NCI-H446 (cell line): ENCODE measurements around the gene PPFIBP1.
"Not testable (repeated sequence)": the region's sequence is repeated elsewhere in the genome, so short reads cannot be mapped to it uniquely, and the experiment has no call there.

Source experiments
- DNase-seq, 2 experiments: peaks; one replicate each; lab custom pipeline; 2025; lab: John Stamatoyannopoulos, UW

The PPFIBP1 gene

DNA sequence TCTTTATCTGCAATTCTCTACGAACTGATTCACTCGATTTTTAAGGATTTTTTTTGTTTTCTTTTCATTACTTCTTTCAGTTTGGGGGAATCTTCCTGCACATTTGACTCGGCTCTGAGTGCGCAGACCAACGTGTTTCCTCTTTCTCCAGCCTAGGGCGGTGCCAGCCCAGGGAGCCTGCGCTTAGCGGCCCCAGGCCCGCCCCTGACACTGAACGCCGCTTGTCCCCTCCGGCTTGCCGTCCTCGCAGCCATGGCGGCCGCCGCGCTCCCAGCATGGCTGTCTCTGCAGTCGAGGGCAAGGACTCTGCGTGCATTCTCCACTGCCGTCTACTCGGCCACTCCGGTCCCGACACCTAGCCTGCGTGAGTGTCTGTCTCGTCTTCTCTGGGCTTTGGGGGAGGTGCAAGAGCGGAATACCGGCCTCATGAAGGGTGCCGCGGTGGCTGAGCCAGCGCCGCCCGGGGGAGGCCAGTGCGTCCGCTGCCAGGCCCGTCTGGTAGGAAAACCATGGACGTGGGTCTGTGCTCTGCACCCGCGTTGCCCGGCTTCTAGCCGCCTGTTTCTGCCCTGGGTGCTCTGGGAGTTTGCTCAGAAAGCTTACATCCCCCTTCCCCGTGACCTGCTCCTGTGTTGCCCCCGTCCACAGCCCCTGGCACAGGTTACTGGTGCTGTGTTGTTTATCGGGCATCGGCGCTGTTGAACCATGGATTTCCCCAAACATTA lies 186.7 kb downstream of the PPFIBP1 start, which contains the start of gene MRPS35:
Gene MRPS35 (plus strand): TSS at position 241 of the 725 bp plus-strand sequence. CDS start 12 bp downstream, at position 253.
- DNase-seq = peak; percentile 61 to 87

DNA sequence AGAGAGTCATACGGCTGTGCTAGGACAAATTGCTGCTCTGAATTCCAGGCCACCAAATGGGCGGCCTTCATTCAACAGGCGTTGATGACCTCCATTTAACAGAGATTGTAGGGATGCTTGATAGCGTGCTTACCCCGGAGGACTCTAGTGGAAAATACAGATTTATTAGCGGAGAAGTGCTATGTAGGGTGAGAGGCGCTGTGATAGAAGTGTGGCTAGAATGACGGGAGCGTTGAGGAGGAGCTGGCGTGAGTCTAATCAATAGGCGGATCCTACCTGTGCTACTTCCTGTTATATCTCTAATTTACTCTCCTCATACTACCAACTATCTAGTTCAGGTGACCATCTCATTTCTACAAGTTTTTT lies 187.3 kb downstream of the PPFIBP1 start:
- DNase-seq = no peak

DNA sequence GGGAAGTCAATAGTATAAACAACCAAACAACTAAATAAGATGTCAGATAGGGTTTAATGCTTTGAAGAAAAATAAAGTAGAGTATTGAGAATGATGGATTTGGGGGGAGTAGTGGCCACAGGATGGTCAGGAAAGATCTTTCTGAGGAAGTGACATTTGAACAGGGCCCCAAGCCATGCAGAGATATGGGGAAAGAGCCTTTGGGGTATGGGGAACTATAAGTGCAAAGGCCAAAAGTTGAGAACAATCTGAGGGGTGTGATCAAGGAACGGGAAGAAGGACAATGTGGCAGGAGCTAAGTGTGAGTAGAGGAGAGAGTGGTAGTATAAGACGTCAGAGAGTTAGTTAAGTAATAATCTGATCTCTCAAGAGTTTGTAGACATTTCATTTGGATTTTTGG lies 188.0 kb downstream of the PPFIBP1 start:
- DNase-seq = no peak

DNA sequence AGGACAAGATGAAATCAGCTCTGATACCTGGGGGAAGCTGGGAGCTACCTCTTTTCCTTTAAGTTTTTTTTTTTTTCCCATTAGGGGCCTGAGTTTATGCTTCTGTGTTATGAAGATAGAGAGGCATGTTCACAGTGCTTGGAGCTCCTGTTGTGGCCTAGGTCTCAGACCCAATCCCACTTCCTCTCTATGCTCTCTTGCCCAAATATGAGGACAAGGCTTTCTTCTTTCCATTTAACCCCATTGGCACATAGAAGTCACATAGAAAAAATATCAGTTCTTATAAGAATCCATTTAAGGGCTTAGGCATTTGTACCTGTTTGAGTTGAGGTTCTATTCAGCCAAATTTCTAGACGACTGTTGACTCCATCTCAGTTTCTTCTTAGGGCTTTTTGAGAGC lies 199.2 kb downstream of the PPFIBP1 start:
- DNase-seq = no peak

DNA sequence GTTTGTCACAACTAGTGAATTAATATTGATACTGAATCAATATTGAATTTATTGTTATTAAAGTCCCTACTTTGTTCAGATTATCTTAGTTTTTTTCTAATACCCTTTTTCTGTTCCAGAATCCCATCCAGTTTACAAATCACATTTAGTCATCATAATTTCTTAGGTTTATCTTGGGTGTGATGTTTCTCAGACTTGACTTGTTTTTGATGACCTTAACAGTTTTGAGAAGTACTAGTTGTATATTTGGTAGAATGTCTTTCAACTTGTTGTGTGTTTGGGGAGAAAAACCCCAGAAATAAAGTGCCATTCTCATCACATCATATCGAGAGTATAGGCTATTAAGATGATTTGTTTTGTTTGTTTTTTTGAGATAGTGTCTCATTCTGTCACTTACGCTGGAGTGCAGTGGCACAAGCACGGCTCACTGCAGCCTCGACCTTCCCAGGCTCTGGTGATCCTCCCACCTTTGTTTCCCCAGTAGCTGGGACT lies 206.1 kb downstream of the PPFIBP1 start:
- no peak for DNase-seq

DNA sequence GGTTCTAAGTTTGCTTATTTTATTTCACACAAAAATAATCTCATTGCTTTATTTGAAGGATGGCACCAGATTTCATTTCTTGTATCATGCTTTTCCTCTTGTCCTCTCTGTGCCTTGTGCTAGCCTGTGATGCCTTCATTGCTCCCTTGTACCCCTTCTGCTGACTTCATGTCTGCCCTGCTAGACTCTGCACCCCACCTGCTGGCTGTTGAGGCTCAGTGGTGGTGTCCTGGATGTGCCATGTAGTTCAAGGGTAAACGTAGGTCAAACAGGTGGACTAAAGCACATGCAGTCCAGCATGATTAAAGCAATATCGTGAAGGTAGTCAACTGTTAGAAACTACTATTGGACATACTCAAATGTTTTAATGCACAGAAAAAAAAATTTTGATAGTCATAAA lies 208.3 kb downstream of the PPFIBP1 start:
- DNase-seq = no peak

DNA sequence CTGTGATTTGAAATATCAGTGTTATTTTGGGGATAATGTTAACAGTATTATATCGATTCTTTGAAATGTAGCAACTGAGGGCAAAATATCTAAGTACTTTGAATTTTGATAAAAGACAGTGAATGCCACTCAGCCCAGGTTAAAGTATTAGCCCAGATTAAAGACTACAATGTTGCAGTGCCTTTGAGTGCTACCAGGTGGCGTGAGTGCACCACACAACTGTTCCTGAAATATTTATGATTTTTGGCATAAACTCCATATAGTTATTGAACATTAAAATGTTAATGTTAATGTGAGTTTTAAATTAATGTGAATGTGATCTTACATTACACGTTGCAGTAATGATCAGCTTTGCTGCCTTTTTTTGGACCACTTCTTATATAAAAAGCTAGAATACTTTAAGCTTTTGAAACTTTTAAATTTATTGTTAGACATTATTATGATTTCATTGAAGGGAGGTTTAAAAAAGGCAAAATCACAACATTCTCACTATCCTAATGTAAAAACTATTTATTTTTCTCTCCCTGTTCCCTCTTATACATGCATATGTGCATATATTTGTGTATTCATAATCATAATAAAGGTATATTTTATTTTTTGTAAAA lies 209.1 kb downstream of the PPFIBP1 start:
- DNase-seq = peak in 1 of 2 experiments; percentile 50

DNA sequence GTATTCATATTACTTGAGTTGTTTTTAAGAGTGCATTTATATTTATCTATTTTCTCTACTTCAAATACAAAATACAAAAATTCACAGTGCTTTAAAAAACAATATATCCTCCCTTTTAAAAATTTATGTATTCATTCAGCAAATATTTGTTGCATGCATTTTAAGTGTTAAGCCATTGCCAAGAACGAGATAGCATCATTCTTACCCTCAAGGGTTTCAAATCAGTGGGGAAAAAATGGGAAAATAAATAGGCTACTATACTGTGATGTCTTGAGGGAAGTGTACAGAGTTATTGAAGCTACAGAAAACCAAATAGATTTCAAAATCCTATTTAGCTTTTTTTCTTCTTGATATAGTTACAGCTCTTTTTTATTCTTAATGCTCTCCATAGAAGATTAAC lies 209.8 kb downstream of the PPFIBP1 start:
- no peak for DNase-seq

DNA sequence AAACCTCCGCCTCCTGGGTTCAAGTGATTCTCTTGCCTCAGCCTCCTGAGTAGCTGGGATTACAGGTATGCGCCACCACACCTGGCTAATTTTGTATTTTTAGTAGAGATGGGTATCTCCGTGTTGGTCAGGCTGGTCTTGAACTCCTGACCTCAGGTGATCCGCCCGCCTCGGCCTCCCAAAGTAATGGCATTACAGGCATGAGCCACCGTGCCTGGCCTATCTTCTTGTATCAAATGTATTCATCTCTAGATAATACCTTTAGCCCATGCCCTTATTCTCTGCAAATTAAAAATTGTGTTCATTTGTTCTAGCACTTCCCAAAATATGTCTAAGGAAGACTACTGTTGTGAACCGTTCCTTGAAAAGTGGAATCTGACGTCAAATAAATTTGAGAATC lies 210.3 kb downstream of the PPFIBP1 start:
- DNase-seq = not testable (repeated sequence)

DNA sequence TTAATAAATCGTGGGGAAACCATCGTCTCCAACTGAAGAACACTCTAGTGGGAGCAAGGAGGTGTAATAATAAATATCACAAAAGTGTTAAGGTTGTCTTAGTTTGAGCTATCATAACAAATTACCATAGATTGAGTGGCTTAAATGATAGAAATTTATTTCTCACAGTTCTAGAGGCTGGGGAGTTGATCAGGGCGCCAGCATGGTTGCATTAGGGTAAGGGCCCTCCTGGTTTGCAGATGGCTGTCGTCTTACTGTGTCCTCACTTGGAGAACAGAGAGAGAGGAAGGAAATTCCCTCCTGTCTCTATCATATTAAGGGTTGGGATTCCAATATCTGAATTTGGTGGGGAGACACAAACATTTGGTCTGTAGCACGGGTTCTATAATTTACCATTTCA lies 219.6 kb downstream of the PPFIBP1 start:
- no peak for DNase-seq
